IMR-90 (cell line): ENCODE data around the gene GADL1.

ENCODE experiments used
- CEBPB ChIP-seq: IDR thresholded peaks from 2 replicates; pipeline ENCODE4 v1.6.1; 2012; ENCODE audit warnings: low read depth, low read length, improper control_type of control experiment
- POLR2A ChIP-seq: IDR thresholded peaks from 2 replicates; pipeline ENCODE4 v1.6.1; 2012; ENCODE audit warnings: mild to moderate bottlenecking, low read depth, low read length
- TF ChIP-seq, protein P1 (sequence below): conservative IDR thresholded peaks from 2 replicates; pipeline ENCODE4 v1.5.1; 2012; ENCODE audit warnings: mild to moderate bottlenecking, low read depth, low read length, improper control_type of control experiment

- TF ChIP-seq, protein P1, sequence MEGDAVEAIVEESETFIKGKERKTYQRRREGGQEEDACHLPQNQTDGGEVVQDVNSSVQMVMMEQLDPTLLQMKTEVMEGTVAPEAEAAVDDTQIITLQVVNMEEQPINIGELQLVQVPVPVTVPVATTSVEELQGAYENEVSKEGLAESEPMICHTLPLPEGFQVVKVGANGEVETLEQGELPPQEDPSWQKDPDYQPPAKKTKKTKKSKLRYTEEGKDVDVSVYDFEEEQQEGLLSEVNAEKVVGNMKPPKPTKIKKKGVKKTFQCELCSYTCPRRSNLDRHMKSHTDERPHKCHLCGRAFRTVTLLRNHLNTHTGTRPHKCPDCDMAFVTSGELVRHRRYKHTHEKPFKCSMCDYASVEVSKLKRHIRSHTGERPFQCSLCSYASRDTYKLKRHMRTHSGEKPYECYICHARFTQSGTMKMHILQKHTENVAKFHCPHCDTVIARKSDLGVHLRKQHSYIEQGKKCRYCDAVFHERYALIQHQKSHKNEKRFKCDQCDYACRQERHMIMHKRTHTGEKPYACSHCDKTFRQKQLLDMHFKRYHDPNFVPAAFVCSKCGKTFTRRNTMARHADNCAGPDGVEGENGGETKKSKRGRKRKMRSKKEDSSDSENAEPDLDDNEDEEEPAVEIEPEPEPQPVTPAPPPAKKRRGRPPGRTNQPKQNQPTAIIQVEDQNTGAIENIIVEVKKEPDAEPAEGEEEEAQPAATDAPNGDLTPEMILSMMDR: no peak
- TF ChIP-seq CEBPB (no peak), POLR2A (no peak)
These were observed 204.3 kb downstream of the GADL1 start for GRCh38 chr3:30690199-30690598.
